Stimulated activated CD4-positive, alpha-beta T cell treated with anti-CD3 and anti-CD28 coated beads, TNF-alpha, amount 100 ng/mL, for 24 hours (primary cell): ENCODE data around the gene PIK3CB.
"Not testable (repeated sequence)": the region's sequence is repeated elsewhere in the genome, so short reads cannot be mapped to it uniquely, and the experiment has no call there.

Source experiments
- DNase-seq, 3 experiments: peaks; one replicate each; pipeline ENCODE4 v3.0.0-alpha.2; 2020; ENCODE audit warnings: low read depth in 3 of 3

The PIK3CB gene

GRCh38 chr3:138846824-138847223 is 12.1 kb upstream of the PIK3CB start:
- not testable (repeated sequence) for DNase-seq

GRCh38 chr3:138846262-138846791 is 11.6 kb upstream of the PIK3CB start:
- no peak for DNase-seq

GRCh38 chr3:138845771-138846173 is 11.0 kb upstream of the PIK3CB start:
- no peak for DNase-seq

- no peak for DNase-seq
These were observed 10.5 kb upstream of the PIK3CB start for GRCh38 chr3:138845181-138845601.

GRCh38 chr3:138842483-138843188 is 7.9 kb upstream of the PIK3CB start:
- no peak for DNase-seq

- DNase-seq: not testable (repeated sequence)
These were observed 3.7 kb upstream of the PIK3CB start for GRCh38 chr3:138838385-138838784.

GRCh38 chr3:138835846-138836245 is 1.1 kb upstream of the PIK3CB start:
- not testable (repeated sequence) for DNase-seq

GRCh38 chr3:138835397-138835757 is 649 bp upstream of the PIK3CB start:
- DNase-seq: no peak

GRCh38 chr3:138833899-138834595 is 681 bp downstream of the PIK3CB start:
- peak in 2 of 3 experiments; percentile 14 to 51 for DNase-seq

- not testable (repeated sequence) for DNase-seq
These were observed 2.2 kb downstream of the PIK3CB start for GRCh38 chr3:138832473-138833057.

GRCh38 chr3:138829886-138830510 is 4.7 kb downstream of the PIK3CB start:
- DNase-seq: no peak

GRCh38 chr3:138829097-138829496 is 5.6 kb downstream of the PIK3CB start:
- DNase-seq: no peak

- no peak for DNase-seq
These were observed 7.5 kb downstream of the PIK3CB start for GRCh38 chr3:138827222-138827621.

GRCh38 chr3:138825336-138825735 is 9.4 kb downstream of the PIK3CB start:
- no peak for DNase-seq

GRCh38 chr3:138824114-138824506 is 10.6 kb downstream of the PIK3CB start:
- DNase-seq: no peak

- not testable (repeated sequence) for DNase-seq
These were observed 14.3 kb downstream of the PIK3CB start for GRCh38 chr3:138820379-138820778.

GRCh38 chr3:138818185-138818860 is 16.4 kb downstream of the PIK3CB start:
- no peak for DNase-seq

GRCh38 chr3:138817695-138818094 is 17.0 kb downstream of the PIK3CB start:
- no peak for DNase-seq

- no peak for DNase-seq
These were observed 21.9 kb downstream of the PIK3CB start for GRCh38 chr3:138812806-138813205.

GRCh38 chr3:138809500-138810256 is 25.1 kb downstream of the PIK3CB start:
- no peak for DNase-seq
